H9 (cell line): ENCODE data around the gene KIF26B. TPM values are rescaled to one million over a fixed set of nuclear protein-coding genes. Genes with fewer than 3 reads are reported as not detected.

Source experiments
- DNase-seq: peaks from one replicate; pipeline ENCODE4 v3.0.0-alpha.2; 2017
- H2AFZ ChIP-seq: one replicate; pipeline ENCODE4 v1.6.1; 2013; ENCODE audit warnings: mild to moderate bottlenecking, low read length, control low read depth, moderate library complexity
- H2AK5ac ChIP-seq: 2 replicates; pipeline ENCODE4 v1.6.1; 2013; ENCODE audit warnings: low read length, control low read depth, mixed read lengths; ENCODE audit not compliant: insufficient read length
- H2BK120ac ChIP-seq: one replicate; pipeline ENCODE4 v1.6.1; 2013; ENCODE audit warnings: low read depth, mild to moderate bottlenecking, low read length, control low read depth, inconsistent platforms; ENCODE audit not compliant: poor library complexity, severe bottlenecking
- H2BK12ac ChIP-seq: 2 replicates; pipeline ENCODE4 v1.6.1; 2013; ENCODE audit warnings: low read length, control low read depth, mixed read lengths, low read depth; ENCODE audit not compliant: insufficient read length
- H2BK15ac ChIP-seq: 2 replicates; pipeline ENCODE4 v1.6.1; 2013; ENCODE audit warnings: low read depth, low read length, control low read depth
- H2BK20ac ChIP-seq: one replicate; pipeline ENCODE4 v1.6.1; 2013; ENCODE audit warnings: low read depth, mild to moderate bottlenecking, low read length, control low read depth, inconsistent platforms; ENCODE audit not compliant: poor library complexity, severe bottlenecking
- H2BK5ac ChIP-seq: 2 replicates; pipeline ENCODE4 v1.6.1; 2013; ENCODE audit warnings: low read length, control low read depth, mixed read lengths; ENCODE audit not compliant: insufficient read length
- H3K14ac ChIP-seq: 2 replicates; pipeline ENCODE4 v1.6.1; 2013; ENCODE audit warnings: low read length, control low read depth; ENCODE audit not compliant: insufficient read depth
- H3K18ac ChIP-seq: 2 replicates; pipeline ENCODE4 v1.6.1; 2013; ENCODE audit warnings: low read depth, mild to moderate bottlenecking, mixed read lengths, low read length, control low read depth; ENCODE audit not compliant: insufficient read length
- H3K23ac ChIP-seq: 2 replicates; pipeline ENCODE4 v1.6.1; 2013; ENCODE audit warnings: low read length, control low read depth, mixed read lengths, low read depth; ENCODE audit not compliant: insufficient read length
- H3K23me2 ChIP-seq: 2 replicates; pipeline ENCODE4 v1.6.1; 2013; ENCODE audit warnings: low read depth, mild to moderate bottlenecking, mixed read lengths, low read length, control low read depth; ENCODE audit not compliant: insufficient read length, poor library complexity, severe bottlenecking
- H3K27ac ChIP-seq: 2 replicates; pipeline ENCODE4 v1.5.1; 2013; ENCODE audit warnings: low read length, control low read depth, mixed read lengths, low read depth; ENCODE audit not compliant: insufficient read length
- H3K27me3 ChIP-seq: 2 replicates; pipeline ENCODE4 v1.6.1; 2013; ENCODE audit warnings: low read length, control low read depth, inconsistent platforms; ENCODE audit not compliant: insufficient read depth
- H3K4ac ChIP-seq: 2 replicates; pipeline ENCODE4 v1.6.1; 2013; ENCODE audit warnings: low read depth, mild to moderate bottlenecking, control low read depth, inconsistent platforms, low read length, moderate library complexity
- H3K4me1 ChIP-seq: 2 replicates; pipeline ENCODE4 v1.6.1; 2013; ENCODE audit warnings: low read length, control low read depth, inconsistent platforms; ENCODE audit not compliant: insufficient read depth
- H3K4me2 ChIP-seq: 2 replicates; pipeline ENCODE4 v1.6.1; 2013; ENCODE audit warnings: low read length, control low read depth, mixed read lengths; ENCODE audit not compliant: insufficient read length, insufficient read depth
- H3K56ac ChIP-seq: 2 replicates; pipeline ENCODE4 v1.6.1; 2013; ENCODE audit warnings: low read depth, mild to moderate bottlenecking, mixed read lengths, low read length, control low read depth; ENCODE audit not compliant: insufficient read length
- H3K79me1 ChIP-seq: 2 replicates; pipeline ENCODE4 v1.6.1; 2013; ENCODE audit warnings: low read depth, mild to moderate bottlenecking, moderate library complexity, low read length, control low read depth, inconsistent platforms; ENCODE audit not compliant: insufficient read depth, poor library complexity, severe bottlenecking
- H3K79me2 ChIP-seq: 2 replicates; pipeline ENCODE4 v1.6.1; 2013; ENCODE audit warnings: low read length, control low read depth, inconsistent platforms; ENCODE audit not compliant: insufficient read depth
- H3K9ac ChIP-seq: 2 replicates; pipeline ENCODE4 v1.6.1; 2013; ENCODE audit warnings: low read length, control low read depth, mixed read lengths; ENCODE audit not compliant: insufficient read length; ENCODE audit errors: extremely low read depth
- H3K9me3 ChIP-seq: one replicate; pipeline ENCODE4 v1.6.1; 2013; ENCODE audit warnings: low read depth, low read length, inconsistent platforms; ENCODE audit not compliant: control insufficient read depth
- H3T11ph ChIP-seq: one replicate; pipeline ENCODE4 v1.6.1; 2013; ENCODE audit warnings: mild to moderate bottlenecking, low read length, control low read depth, inconsistent platforms
- H4K20me1 ChIP-seq: one replicate; pipeline ENCODE4 v1.6.1; 2013; ENCODE audit not compliant: control insufficient read depth, insufficient read length, insufficient read depth
- H4K5ac ChIP-seq: 2 replicates; pipeline ENCODE4 v1.6.1; 2013; ENCODE audit warnings: low read depth, mild to moderate bottlenecking, mixed read lengths, low read length, control low read depth; ENCODE audit not compliant: insufficient read length
- H4K8ac ChIP-seq: replicated peaks from 2 replicates; pipeline ENCODE4 v1.6.1; 2013; ENCODE audit warnings: low read length, control low read depth, mixed read lengths, low read depth; ENCODE audit not compliant: insufficient read length
- H4K91ac ChIP-seq: 2 replicates; pipeline ENCODE4 v1.6.1; 2013; ENCODE audit warnings: low read depth, mild to moderate bottlenecking, moderate library complexity, mixed read lengths, low read length, control low read depth; ENCODE audit not compliant: insufficient read length
- H3K27ac Mint-ChIP-seq, 3 experiments: 2 replicates in 2 of 3; 3 replicates in 1 of 3; pipeline ENCODE4 v1.8.0; 2020 to 2021; ENCODE audit warnings: mixed read lengths in 3 of 3, mild to moderate bottlenecking in 1 of 3, moderate library complexity in 1 of 3
- H3K27me3 Mint-ChIP-seq: 2 replicates; pipeline ENCODE4 v1.8.0; 2021; ENCODE audit warnings: low read depth, mild to moderate bottlenecking, moderate library complexity, mixed read lengths
- H3K36me3 Mint-ChIP-seq, 3 experiments: 2 replicates in 2 of 3; 3 replicates in 1 of 3; pipeline ENCODE4 v1.8.0; 2020 to 2021; ENCODE audit warnings: low read depth in 3 of 3, mixed read lengths in 3 of 3; ENCODE audit not compliant: insufficient read depth in 1 of 3
- H3K4me1 Mint-ChIP-seq, 2 experiments: 2 replicates each; pipeline ENCODE4 v1.8.0; 2020; ENCODE audit warnings: mixed read lengths in 2 of 2
- H3K4me3 Mint-ChIP-seq, 2 experiments: 2 replicates in 1 of 2; 3 replicates in 1 of 2; pipeline ENCODE4 v1.8.0; 2020 to 2021; ENCODE audit warnings: mild to moderate bottlenecking in 2 of 2, mixed read lengths in 2 of 2, moderate library complexity in 1 of 2
- H3K9me3 Mint-ChIP-seq, 2 experiments: 2 replicates in 1 of 2; 3 replicates in 1 of 2; pipeline ENCODE4 v1.8.0; 2020; ENCODE audit warnings: mild to moderate bottlenecking in 2 of 2, mixed read lengths in 2 of 2, moderate library complexity in 1 of 2
- WGBS: extraction: QIAGEN DNeasy Blood & Tissue Kit; methylation state at CpG from one replicate; pipeline ENCODE4 v1.1.7; 2013; ENCODE audit warnings: missing lambda C conversion rate, low lambda C conversion rate, mixed read lengths; ENCODE audit not compliant: insufficient read length; ENCODE audit errors: extremely low coverage; 5-methylcytosine and 5-hydroxymethylcytosine counted together
- total RNA-seq: library from RNA; stranded (reverse); gene quantifications from 2 replicates; pipeline ENCODE4 v1.2.1, GENCODE V29; 2021
- TF ChIP-seq, protein P1 (sequence below): fragments of 200-600 bp; sonication (generic); conservative IDR thresholded peaks from 3 replicates; pipeline ENCODE4 v1.8.0; 2021; ENCODE audit warnings: antibody characterized with exemption, mild to moderate bottlenecking

Gene KIF26B
- total RNA-seq, 1 experiment from 2014 or later, result 0.13 TPM

- Histone ChIP-seq H4K20me1 (no peaks in the 10 kb centered on the region), H3K4me1 (no peaks in the 10 kb centered on the region), H3K4ac (no peak overlapping the region), H3K27me3 (no peaks in the 10 kb centered on the region), H3K14ac (no peak overlapping the region), H3K56ac (no peak overlapping the region), H2AK5ac (no peak overlapping the region), H2BK12ac (no peak overlapping the region), H2BK5ac (no peak overlapping the region), H3K4me2 (no peak overlapping the region), H2BK15ac (no peak overlapping the region), H3K23ac (no peak overlapping the region), H3K9me3 (no peaks in the 10 kb centered on the region), H3T11ph (no peak overlapping the region), H3K27ac (no peak overlapping the region), H2BK120ac (no peak overlapping the region), H3K18ac (no peak overlapping the region), H4K8ac (no peak overlapping the region), H4K91ac (no peak overlapping the region), H3K79me2 (no peaks in the 10 kb centered on the region), H2AFZ (no peak overlapping the region), H2BK20ac (no peak overlapping the region), H3K79me1 (no peaks in the 10 kb centered on the region), H4K5ac (no peak overlapping the region), H3K9ac (no peak overlapping the region), H3K23me2 (no peaks in the 10 kb centered on the region)
- Mint-ChIP-seq H3K27me3 (peaks cover 3% of the 10 kb centered on the region; the same call in 1 of the 2 replicates), H3K27ac (peak overlapping the region in 1 of 3 experiments; percentile 1; a peak in 1 of 7 replicates), H3K4me1 (peaks cover 3% of the 10 kb centered on the region in 2 experiments; a peak in 2 of 4 replicates), H3K36me3 (no peaks in the 10 kb centered on the region; a peak in 1 of 7 replicates), H3K9me3 (no peaks in the 10 kb centered on the region), H3K4me3 (no peak overlapping the region)
- TF ChIP-seq, protein P1, sequence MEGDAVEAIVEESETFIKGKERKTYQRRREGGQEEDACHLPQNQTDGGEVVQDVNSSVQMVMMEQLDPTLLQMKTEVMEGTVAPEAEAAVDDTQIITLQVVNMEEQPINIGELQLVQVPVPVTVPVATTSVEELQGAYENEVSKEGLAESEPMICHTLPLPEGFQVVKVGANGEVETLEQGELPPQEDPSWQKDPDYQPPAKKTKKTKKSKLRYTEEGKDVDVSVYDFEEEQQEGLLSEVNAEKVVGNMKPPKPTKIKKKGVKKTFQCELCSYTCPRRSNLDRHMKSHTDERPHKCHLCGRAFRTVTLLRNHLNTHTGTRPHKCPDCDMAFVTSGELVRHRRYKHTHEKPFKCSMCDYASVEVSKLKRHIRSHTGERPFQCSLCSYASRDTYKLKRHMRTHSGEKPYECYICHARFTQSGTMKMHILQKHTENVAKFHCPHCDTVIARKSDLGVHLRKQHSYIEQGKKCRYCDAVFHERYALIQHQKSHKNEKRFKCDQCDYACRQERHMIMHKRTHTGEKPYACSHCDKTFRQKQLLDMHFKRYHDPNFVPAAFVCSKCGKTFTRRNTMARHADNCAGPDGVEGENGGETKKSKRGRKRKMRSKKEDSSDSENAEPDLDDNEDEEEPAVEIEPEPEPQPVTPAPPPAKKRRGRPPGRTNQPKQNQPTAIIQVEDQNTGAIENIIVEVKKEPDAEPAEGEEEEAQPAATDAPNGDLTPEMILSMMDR, result no peak
- WGBS, result no CpG with 5 or more reads among the region's 6 CpGs
- no peak for DNase-seq
Observed at GRCh38 chr1:245292553-245292952, 137.8 kb downstream of the KIF26B start.
